Stimulated activated CD4-positive, alpha-beta T cell treated with anti-CD3 and anti-CD28 coated beads, Interleukin-1b, Interleukin-23, amount 100 ng/mL, for 4 hours (primary cell): ENCODE results near the gene APLF.
"Not testable (repeated sequence)": the region's sequence is repeated elsewhere in the genome, so short reads cannot be mapped to it uniquely, and the experiment has no call there.

Source experiments
- DNase-seq, 2 donors: peaks; one replicate each; pipeline ENCODE4 v3.0.0-alpha.2; 2020; ENCODE audit warnings: low read depth in 2 of 2

The APLF gene

GRCh38 chr2:68529156-68529555, 61.8 kb downstream of the APLF start:
- not testable (repeated sequence) for DNase-seq

- not testable (repeated sequence) for DNase-seq
These were observed 62.3 kb downstream of the APLF start for GRCh38 chr2:68529651-68530050.

- DNase-seq, result no peak
These were observed 68.6 kb downstream of the APLF start for GRCh38 chr2:68536000-68536399.

- no peak for DNase-seq
These were observed 69.6 kb downstream of the APLF start for GRCh38 chr2:68537011-68537410.

GRCh38 chr2:68537809-68538208, 70.4 kb downstream of the APLF start:
- DNase-seq, result no peak

GRCh38 chr2:68544811-68545210, 77.4 kb downstream of the APLF start:
- DNase-seq, result no peak

- DNase-seq, result no peak
These were observed 81.0 kb downstream of the APLF start for GRCh38 chr2:68548396-68548795.

- no peak for DNase-seq
These were observed 85.7 kb downstream of the APLF start for GRCh38 chr2:68553098-68553497.

GRCh38 chr2:68555425-68556206, 88.2 kb downstream of the APLF start:
- DNase-seq, result not testable (repeated sequence)

- DNase-seq, result no peak
These were observed 89.0 kb downstream of the APLF start for GRCh38 chr2:68556381-68556780.

- no peak for DNase-seq
These were observed 91.2 kb downstream of the APLF start for GRCh38 chr2:68558576-68558975.

GRCh38 chr2:68559692-68560091, 92.3 kb downstream of the APLF start:
- DNase-seq, result no peak

- DNase-seq, result no peak
These were observed 93.2 kb downstream of the APLF start for GRCh38 chr2:68560545-68560944.

- no peak for DNase-seq
These were observed 94.0 kb downstream of the APLF start for GRCh38 chr2:68561372-68561771.

GRCh38 chr2:68562934-68563333, 95.5 kb downstream of the APLF start:
- DNase-seq, result no peak

GRCh38 chr2:68564426-68564825, 97.0 kb downstream of the APLF start:
- DNase-seq, result no peak

- DNase-seq, result no peak
These were observed 97.9 kb downstream of the APLF start for GRCh38 chr2:68565273-68565672.

- DNase-seq, result no peak
These were observed 98.5 kb downstream of the APLF start for GRCh38 chr2:68565858-68566257.

GRCh38 chr2:68566362-68566761, 99.0 kb downstream of the APLF start:
- DNase-seq, result no peak

- no peak for DNase-seq
These were observed 100.7 kb downstream of the APLF start for GRCh38 chr2:68568116-68568515.

GRCh38 chr2:68569604-68570003, 102.2 kb downstream of the APLF start:
- DNase-seq, result no peak

GRCh38 chr2:68570434-68570833, 103.0 kb downstream of the APLF start:
- DNase-seq, result not testable (repeated sequence)

- DNase-seq, result no peak
These were observed 106.9 kb downstream of the APLF start for GRCh38 chr2:68574202-68574791.

- no peak for DNase-seq
These were observed 109.8 kb downstream of the APLF start for GRCh38 chr2:68577183-68577582.
